Fibroblast of lung (primary cell): ENCODE results near the gene ALPP. TPM values are rescaled to one million over a fixed set of nuclear protein-coding genes. Genes with fewer than 3 reads are reported as not detected.

Experiments
- DNase-seq, 2 donors: peaks; one replicate each; pipeline versions ENCODE4 v3.0.0 to v3.0.0-alpha.2; 2010; ENCODE audit warnings: low read depth in 2 of 2
- H2AFZ ChIP-seq: 2 replicates; pipeline ENCODE4 v1.5.1; 2012; ENCODE audit warnings: low read length, control low read depth, inconsistent platforms
- H3K27ac ChIP-seq: 2 replicates; pipeline ENCODE4 v1.5.1; 2011; ENCODE audit warnings: low read length, control low read depth; ENCODE audit not compliant: insufficient read depth
- H3K27me3 ChIP-seq: 2 replicates; pipeline ENCODE4 v1.5.1; 2011; ENCODE audit warnings: mild to moderate bottlenecking, low read length; ENCODE audit not compliant: control insufficient read depth, insufficient read depth
- H3K36me3 ChIP-seq: 2 replicates; pipeline ENCODE4 v1.5.1; 2011; ENCODE audit warnings: low read length; ENCODE audit not compliant: control insufficient read depth, insufficient read depth
- H3K4me1 ChIP-seq: 2 replicates; pipeline ENCODE4 v1.5.1; 2011; ENCODE audit warnings: low read length; ENCODE audit not compliant: control insufficient read depth, insufficient read depth; ENCODE audit errors: extremely low read depth
- H3K4me2 ChIP-seq: 2 replicates; pipeline ENCODE4 v1.5.1; 2011; ENCODE audit warnings: low read length, control low read depth; ENCODE audit not compliant: insufficient read depth; ENCODE audit errors: extremely low read depth
- H3K4me3 ChIP-seq, 4 experiments: fragments of 200-600 bp in 1 of 4; sonication (generic) in 1 of 4; replicated peaks in 1 of 4; 2 replicates each; pipeline ENCODE4 v1.5.1; 2011 to 2016; ENCODE audit warnings: low read length in 4 of 4, low read depth in 3 of 4, mild to moderate bottlenecking in 3 of 4, control low read depth in 2 of 4, inconsistent platforms in 1 of 4, mixed read lengths in 1 of 4; ENCODE audit not compliant: insufficient read depth in 1 of 4; ENCODE audit errors: control extremely low read depth in 1 of 4
- H3K79me2 ChIP-seq: 2 replicates; pipeline ENCODE4 v1.5.1; 2012; ENCODE audit warnings: mild to moderate bottlenecking, low read length, inconsistent platforms; ENCODE audit not compliant: control insufficient read depth, insufficient read depth
- H3K9ac ChIP-seq: 2 replicates; pipeline ENCODE4 v1.5.1; 2011; ENCODE audit warnings: mild to moderate bottlenecking, low read length, control low read depth; ENCODE audit not compliant: insufficient read depth
- H3K9me3 ChIP-seq: 2 replicates; pipeline ENCODE4 v1.5.1; 2012; ENCODE audit warnings: low read depth, low read length; ENCODE audit not compliant: control insufficient read depth, insufficient read depth
- H4K20me1 ChIP-seq: 2 replicates; pipeline ENCODE4 v1.5.1; 2011; ENCODE audit warnings: low read length; ENCODE audit not compliant: control insufficient read depth, insufficient read depth; ENCODE audit errors: extremely low read depth
- CTCF ChIP-seq, 2 donors: IDR thresholded peaks in 1 of 2; conservative IDR thresholded peaks in 1 of 2; 1 replicate in 1 of 2; 2 replicates in 1 of 2; pipeline ENCODE4 v1.5.1; 2011 to 2012; ENCODE audit warnings: low read length in 2 of 2, control low read depth in 1 of 2, inconsistent platforms in 1 of 2, low read depth in 1 of 2, mild to moderate bottlenecking in 1 of 2
- EZH2 ChIP-seq: IDR thresholded peaks from 2 replicates; pipeline ENCODE4 v1.5.1; 2012; ENCODE audit warnings: low read length, control low read depth, mild to moderate bottlenecking; ENCODE audit errors: missing control alignments
- polyA plus RNA-seq, 2 donors: library from polyadenylated mRNA; depleted of rRNA in 1 of 2; stranded (reverse) in 1 of 2; unstranded in 1 of 2; fragments of >200 nt; gene quantifications; 2 replicates each; pipeline ENCODE4 v1.2.1, GENCODE V29; 2011 to 2012; ENCODE audit warnings: missing spikeins in 1 of 2
- total RNA-seq: library from RNA; depleted of rRNA; stranded (reverse); fragments of >200 nt; gene quantifications from 2 replicates; pipeline ENCODE4 v1.2.1, GENCODE V29; 2014

The ALPP gene
- total and polyA plus RNA-seq, 2 donors (not counting 1 experiment from before 2014, with no cell fraction given) = not detected

GRCh38 chr2:232412986-232413385 lies 34.4 kb downstream of the ALPP start:
- no peaks in the 10 kb centered on the region for H3K79me2 ChIP-seq
- no peak for DNase-seq
- no peak overlapping the region for H3K27ac ChIP-seq
- no peaks in the 10 kb centered on the region for H3K9me3 ChIP-seq
- H3K36me3 ChIP-seq = no peaks in the 10 kb centered on the region
- H3K9ac ChIP-seq = no peak overlapping the region
- peaks cover 4% of the 10 kb centered on the region for H3K27me3 ChIP-seq
- H3K4me3 ChIP-seq = no peak overlapping the region
- H2AFZ ChIP-seq = no peak overlapping the region
- no peaks in the 10 kb centered on the region for H4K20me1 ChIP-seq
- H3K4me1 ChIP-seq = no peaks in the 10 kb centered on the region
- H3K4me2 ChIP-seq = no peak overlapping the region
- no peak for TF ChIP-seq EZH2
- TF ChIP-seq CTCF (conservative IDR thresholded peaks at IDR 0.05 in 1 of 2, IDR thresholded peaks at IDR 0.05 in 1 of 2; ENCODE audit: low read depth in 1 of 2, low read length in 2 of 2) = no peak

- no peak for TF ChIP-seq CTCF (conservative IDR thresholded peaks at IDR 0.05 in 1 of 2, IDR thresholded peaks at IDR 0.05 in 1 of 2; ENCODE audit: low read depth in 1 of 2, low read length in 2 of 2)
- no peak for TF ChIP-seq EZH2
- Histone ChIP-seq H3K4me2 (no peak overlapping the region), H3K9me3 (no peaks in the 10 kb centered on the region), H3K9ac (no peak overlapping the region), H2AFZ (no peak overlapping the region), H3K4me1 (no peaks in the 10 kb centered on the region), H4K20me1 (no peaks in the 10 kb centered on the region), H3K27ac (no peak overlapping the region), H3K27me3 (peaks cover 25% of the 10 kb centered on the region), H3K36me3 (no peaks in the 10 kb centered on the region), H3K79me2 (no peaks in the 10 kb centered on the region), H3K4me3 (no peak overlapping the region)
- DNase-seq = no peak
Observed at GRCh38 chr2:232415138-232415690, 36.7 kb downstream of the ALPP start.

GRCh38 chr2:232415736-232416520 lies 37.4 kb downstream of the ALPP start:
- Histone ChIP-seq H3K27me3 (peaks cover 32% of the 10 kb centered on the region), H3K4me1 (no peaks in the 10 kb centered on the region)
- TF ChIP-seq EZH2 (no peak), CTCF (conservative IDR thresholded peaks at IDR 0.05 in 1 of 2, IDR thresholded peaks at IDR 0.05 in 1 of 2; ENCODE audit: low read depth in 1 of 2, low read length in 2 of 2) (no peak)

More at GRCh38 chr2:232415736-232416520, 37.4 kb downstream of the ALPP start:
- Histone ChIP-seq H3K27ac (no peak overlapping the region), H3K9me3 (no peaks in the 10 kb centered on the region), H3K36me3 (no peaks in the 10 kb centered on the region), H2AFZ (no peak overlapping the region), H3K4me2 (no peak overlapping the region), H3K4me3 (no peak overlapping the region), H3K79me2 (no peaks in the 10 kb centered on the region), H3K9ac (no peak overlapping the region), H4K20me1 (no peaks in the 10 kb centered on the region)
- DNase-seq = no peak
